Measurements from ENCODE around the gene CDK16.

CDK16 gene

DNA sequence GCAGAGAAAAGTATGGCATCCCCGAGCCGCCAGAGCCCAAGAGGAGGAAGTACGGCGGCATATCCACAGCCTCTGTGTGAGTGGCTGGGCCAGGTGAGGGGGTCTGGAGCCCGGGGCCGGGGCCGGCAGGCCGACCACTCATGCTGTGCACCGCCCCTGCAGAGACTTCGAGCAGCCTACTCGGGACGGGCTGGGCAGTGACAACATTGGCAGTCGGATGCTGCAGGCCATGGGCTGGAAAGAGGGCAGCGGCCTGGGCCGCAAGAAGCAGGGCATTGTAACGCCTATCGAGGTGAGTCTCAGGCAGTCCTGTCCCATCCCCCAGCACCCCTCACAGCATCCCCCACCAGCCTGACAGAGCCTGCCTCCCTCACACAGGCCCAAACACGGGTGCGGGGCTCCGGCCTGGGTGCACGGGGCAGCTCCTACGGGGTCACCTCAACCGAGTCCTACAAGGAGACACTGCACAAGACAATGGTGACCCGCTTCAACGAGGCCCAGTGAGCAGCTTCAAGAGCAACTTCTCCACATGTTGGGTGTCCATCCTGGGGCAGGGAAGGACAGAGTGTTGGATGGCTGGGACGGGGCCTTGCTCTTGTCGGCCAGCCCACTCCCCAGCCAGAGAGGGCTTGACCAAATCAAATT, 32.3 kb upstream of the CDK16 start:
- DNase-seq (ENCODE audit: low spot score) = no peak

DNA sequence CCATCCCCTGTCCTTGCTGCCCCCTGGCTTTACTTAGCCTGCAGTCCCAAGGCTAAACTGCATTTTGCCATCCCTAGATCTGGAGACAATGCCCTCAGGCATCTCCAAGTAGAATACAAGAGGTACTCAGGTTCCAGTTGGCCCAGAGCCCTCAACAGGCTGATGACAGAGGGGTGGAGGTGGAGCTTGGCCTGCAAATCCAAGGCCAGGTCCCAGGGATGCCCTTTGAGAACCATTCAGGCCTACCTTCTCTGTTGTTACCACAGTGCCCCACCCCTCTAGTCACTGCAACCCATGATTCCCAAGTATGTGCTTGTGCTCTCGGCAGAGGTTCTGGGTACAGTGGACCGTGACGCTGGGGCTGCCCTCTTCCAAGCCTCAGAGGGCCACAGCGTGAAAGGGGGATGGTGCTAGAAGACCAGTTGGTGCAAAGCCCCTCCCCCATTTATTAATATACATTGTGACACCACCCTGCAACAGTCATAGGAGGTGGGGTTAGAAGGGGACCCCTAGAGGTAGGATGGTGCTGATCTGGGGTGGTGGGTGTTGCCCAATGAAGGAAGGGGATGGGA, 31.3 kb upstream of the CDK16 start:
- peak; percentile 50 for DNase-seq (ENCODE audit: low spot score)

DNA sequence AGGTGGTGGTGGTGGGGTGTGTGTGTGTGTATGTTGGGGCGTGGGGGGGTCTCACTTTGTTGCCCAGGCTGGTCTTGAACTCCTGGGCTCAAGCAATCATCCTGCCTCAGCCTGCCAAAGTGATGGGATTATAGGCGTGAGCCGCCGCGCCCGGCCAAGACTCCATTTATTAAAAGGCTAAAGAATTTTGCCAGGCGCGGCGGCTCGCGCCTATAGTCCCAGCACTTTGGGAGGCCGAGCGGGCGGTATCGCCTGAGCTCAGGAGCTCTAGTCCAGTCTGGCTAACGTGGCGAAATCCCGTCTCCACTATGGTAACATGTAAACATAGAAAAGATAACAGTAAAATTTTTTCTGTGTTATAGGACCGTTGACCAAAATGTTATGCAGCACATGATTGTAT, 28.6 kb upstream of the CDK16 start:
- DNase-seq (ENCODE audit: low spot score) = no peak

DNA sequence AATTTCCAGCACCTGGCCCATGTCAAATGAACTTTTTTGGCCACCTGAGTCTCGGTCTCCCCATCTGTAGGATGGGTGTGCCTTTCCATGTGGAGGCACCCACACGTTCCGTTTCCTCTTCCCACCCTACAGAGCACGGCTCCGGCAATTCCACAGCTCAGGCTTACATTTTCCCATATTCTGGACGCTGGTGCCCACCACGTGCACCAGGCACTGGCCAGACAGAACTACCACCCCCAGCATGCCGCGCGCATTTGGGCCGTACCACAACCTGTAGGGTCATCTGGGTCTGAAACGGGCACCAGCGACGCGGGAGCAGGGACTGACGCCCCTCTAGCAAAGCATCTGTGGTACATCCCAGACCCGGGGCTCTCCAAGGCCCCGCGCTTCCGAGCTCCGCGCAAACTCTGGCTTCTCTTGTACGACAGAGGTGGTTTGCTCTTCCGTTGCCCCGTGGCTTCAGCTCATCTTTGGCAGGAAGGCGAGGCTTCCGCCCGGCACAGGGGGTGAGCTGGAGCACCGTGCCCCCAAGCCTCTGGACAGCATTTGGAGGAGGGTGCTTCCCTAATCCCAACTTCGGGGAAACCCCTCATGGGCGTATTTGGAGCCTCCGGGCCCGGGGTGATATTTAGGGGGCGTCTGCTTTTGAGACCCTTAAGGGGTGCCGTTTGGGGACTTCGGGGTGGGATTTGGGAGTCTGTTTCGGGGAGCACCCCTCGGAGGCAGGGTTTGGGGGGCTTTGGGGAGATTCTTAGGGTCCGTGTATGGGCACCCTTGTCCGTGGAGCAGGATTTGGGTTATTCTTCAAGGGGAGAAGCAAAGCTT, 27.8 kb upstream of the CDK16 start:
- peak; percentile 90 for DNase-seq (ENCODE audit: low spot score)

DNA sequence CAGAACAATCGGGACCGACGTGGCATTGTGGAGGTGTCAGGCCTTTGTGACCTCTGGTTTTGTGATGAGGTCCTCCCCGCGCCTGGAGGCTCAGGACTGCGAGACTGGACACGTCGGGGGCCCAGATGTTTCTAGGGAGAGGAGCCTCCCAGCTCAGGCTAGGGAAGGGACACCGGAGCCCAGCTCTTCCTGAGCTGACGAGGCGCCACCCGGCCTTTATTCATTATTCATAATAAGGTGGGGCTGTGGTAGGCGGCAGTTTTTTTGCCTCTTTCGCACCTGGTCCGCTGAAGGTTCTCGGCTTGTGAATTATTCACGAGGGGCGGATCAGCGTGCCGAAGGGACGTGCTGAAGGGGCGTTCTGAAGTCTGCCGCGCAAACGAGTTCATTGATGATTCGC, 27.1 kb upstream of the CDK16 start:
- peak; percentile 59 for DNase-seq (ENCODE audit: low spot score)

DNA sequence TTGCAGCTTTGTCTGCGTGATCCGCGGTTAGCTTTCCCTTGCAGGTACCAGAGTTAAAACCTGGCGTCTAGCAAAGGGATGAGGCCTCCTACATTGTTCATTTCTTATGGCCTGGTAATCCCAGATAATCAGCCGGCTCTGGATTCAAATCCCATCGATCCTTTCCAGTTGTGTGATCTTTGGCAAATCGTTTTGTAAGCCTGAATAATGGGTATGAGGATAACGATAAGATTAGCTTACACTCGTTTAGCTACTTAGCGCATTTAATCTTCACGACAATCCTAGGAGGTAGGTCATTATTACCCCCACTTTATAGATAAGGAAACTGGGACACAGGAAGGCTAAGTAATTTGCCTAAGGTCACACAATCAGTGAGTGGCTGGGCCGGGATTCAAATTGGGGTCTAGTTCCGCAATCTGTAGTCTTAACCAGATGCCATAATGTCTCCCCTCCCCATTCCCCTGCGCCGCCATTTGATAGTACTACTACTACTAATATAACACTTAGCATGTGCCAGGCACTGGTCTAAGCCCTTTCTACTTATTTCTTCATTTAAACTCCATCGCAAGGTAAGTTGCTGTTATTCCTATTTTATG, 26.6 kb upstream of the CDK16 start:
- DNase-seq (ENCODE audit: low spot score) = no peak

DNA sequence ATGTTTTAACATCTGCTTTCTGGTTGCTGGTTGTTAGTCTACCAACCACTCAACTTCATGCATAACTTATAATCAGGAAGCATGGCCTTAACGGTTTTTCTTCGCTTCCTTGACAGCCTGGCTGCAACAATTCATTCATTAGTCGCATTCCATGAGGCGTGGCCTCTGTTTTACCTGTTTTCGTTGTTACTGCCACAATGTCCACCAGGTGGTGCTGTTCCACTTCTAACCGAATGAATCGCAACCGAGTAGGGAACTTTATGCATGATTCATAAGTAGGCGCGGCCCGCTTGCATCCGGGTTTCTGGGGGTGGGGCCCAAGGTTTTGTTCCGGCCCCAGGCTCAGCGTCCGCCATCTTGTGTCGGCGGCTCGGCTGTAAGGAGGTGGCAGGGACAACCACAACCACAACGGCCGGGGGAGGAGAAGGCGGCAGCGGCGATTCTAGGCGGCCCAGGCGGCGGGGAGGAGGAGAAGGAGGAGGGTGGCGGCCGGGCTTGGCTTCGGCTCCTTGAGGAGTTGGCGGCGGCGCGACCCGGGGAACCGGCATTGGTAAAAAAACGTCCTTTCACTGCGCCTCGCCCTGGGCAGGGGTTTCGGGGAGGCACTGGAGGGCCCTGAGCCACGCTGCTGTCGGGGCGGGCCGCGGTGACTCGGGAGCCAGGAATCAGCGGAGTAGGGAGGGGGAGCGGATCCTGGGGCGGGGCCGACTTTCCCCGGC, 24.8 kb upstream of the CDK16 start, which contains the start of gene UBA1:
Gene UBA1 (plus strand): TSS at position 355 of the 719 bp plus-strand sequence. CDS start 4,974 bp downstream, outside the sequence.
- peak; percentile 98 for DNase-seq (ENCODE audit: low spot score)

DNA sequence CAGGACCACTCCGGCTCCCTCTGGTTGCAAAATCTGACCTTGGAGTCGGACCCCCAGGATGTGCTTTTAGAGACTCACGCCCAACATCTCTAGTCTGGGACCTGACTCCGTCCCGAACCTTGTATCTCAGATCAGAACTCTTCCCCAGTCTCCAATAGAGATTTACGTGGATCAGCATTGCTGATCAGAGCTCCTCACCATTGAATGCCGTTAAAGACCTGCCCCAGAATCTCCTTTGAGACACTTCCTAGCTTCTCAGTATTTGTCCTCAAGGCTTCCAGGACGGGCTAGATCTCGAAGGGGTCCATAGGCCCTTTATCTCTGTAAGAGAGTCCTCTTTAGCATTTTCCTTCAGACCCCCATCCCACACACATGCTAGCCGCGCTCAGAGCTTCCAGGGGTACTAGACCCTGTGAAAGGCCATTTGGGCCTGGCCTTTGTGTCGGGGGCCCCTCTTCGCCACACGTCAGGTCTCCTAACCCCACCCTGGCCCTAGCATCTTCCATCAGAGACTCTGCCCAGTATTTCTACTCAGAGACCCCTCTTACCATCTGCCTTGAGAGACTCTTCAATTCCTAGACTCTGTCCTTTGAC, 24.2 kb upstream of the CDK16 start:
- DNase-seq (ENCODE audit: low spot score) = no peak

DNA sequence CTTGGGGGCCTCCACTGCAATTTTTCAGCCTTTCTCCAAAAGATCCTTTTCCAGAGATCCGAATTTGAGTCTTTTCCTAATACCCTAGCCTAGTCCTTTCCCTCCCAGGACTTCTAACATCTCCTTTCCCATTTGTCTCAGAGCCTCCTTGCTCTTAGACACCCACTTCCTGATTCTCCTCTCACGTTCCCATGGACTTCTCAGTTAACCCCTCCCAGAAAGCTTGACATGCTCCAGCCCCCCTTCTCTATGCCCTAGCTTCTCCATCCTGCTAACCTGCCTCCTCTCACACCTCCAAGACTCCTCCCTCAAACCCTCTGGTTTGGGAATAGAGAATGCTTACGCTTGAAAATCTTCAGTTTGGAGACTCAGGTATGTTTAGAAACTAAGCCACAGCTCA, 22.4 kb upstream of the CDK16 start:
- no peak for DNase-seq (ENCODE audit: low spot score)

DNA sequence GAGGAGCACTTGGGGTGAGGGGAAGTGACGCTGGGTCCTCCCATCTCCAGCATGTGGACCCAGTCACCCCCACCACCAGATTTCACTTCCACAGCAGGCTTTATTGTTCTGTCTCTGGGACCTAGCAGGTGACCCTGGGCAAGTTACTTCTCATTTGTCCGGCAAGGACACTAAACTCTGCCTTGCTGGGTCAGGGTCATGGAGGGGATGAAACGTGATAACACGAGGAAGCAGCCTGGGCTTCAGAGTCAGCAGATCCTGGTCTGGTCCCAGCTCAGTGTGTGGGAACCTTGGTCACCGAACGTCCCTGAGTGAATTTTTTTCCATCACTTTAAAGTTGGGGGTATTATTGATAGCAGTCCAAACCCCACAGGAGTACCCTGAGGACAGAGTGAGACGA, 21.0 kb upstream of the CDK16 start:
- no peak for DNase-seq (ENCODE audit: low spot score)

DNA sequence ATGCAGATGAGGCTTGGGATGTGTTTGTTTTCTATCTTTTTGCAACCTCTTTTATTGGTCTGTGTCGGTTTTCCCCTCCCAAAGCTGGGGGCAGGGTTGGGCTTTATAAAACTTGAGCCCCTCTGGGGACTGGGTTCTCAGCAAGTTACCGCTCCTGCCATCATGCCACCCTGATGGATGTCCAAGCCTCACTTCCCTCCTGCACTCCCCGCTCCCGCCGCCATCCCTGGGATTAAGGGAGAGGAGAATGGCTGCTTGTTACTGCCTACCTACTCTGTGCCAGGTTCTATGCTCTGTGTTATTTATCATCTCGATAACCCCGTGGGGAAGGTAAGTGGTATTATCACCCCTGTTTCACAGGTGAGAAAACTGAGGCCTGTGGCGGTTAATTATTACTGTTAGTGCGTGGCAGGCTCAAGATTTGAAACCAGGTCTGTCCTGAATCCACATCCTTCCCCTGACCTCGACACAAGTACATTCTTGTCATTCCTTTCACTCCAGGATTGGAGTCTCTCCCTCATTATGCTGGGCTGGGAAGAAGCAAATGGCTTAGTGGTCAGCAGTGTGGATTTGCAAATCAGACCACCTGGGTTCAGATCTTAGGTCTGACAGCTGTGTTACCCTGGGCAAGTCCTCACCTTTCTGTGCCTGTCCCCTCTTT, 20.3 kb upstream of the CDK16 start:
- peak; percentile 63 for DNase-seq (ENCODE audit: low spot score)

DNA sequence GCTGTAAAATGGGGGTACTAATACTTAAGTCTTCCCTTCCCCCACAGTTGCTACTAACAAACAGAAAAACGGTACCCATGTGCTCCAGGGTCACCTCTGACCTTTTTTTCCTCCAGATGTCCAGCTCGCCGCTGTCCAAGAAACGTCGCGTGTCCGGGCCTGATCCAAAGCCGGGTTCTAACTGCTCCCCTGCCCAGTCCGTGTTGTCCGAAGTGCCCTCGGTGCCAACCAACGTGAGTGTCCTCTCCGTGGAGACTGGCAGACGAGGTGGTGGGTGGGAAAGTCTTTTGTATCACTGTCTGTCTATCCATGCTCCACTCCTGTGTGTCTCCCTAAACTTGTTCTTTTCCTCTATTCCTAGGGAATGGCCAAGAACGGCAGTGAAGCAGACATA, 19.8 kb upstream of the CDK16 start:
- DNase-seq (ENCODE audit: low spot score) = no peak

DNA sequence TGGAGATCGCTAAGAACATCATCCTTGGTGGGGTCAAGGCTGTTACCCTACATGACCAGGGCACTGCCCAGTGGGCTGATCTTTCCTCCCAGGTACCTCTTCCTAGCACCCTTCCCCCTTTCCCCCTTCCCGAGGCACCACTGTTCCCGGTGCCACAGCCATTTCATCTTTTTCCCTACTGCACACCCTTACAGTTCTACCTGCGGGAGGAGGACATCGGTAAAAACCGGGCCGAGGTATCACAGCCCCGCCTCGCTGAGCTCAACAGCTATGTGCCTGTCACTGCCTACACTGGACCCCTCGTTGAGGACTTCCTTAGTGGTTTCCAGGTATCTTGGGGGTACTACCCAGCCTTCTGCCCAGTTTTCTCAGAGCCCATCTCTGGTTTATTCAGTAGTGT, 19.2 kb upstream of the CDK16 start:
- no peak for DNase-seq (ENCODE audit: low spot score)

DNA sequence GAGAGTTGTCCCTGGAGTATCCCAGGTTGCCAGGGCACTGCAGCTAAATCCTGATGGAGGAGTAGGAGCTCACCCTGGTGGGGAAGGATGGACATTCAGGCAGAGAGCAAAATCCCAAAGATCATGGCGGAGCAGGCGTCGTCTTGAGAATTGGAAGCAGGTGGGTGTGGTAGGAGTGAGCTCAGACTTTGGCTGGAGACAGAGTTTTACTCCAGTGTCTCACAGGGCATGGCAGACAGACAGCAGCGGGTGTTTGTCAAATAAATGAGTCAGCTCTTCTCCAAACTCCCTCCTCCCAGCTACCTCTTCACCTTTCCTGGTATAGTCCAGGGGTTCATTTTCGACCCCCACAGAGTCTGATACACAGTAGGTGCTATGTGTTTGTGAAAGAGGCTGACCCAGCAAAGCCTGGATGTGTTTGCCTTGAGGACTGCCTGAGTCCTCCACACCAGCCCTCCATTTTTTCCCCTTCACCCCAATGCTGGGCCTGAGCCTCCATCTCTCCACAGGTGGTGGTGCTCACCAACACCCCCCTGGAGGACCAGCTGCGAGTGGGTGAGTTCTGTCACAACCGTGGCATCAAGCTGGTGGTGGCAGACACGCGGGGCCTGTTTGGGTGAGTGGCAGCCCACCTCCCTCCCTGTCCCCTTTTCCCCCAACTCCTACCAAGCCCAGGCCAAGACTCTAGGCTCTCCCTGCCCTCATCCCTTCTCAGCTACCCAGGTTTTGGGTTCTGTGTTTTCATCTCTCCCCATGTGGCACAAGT, 17.9 kb upstream of the CDK16 start:
- peak; percentile 68 for DNase-seq (ENCODE audit: low spot score)

DNA sequence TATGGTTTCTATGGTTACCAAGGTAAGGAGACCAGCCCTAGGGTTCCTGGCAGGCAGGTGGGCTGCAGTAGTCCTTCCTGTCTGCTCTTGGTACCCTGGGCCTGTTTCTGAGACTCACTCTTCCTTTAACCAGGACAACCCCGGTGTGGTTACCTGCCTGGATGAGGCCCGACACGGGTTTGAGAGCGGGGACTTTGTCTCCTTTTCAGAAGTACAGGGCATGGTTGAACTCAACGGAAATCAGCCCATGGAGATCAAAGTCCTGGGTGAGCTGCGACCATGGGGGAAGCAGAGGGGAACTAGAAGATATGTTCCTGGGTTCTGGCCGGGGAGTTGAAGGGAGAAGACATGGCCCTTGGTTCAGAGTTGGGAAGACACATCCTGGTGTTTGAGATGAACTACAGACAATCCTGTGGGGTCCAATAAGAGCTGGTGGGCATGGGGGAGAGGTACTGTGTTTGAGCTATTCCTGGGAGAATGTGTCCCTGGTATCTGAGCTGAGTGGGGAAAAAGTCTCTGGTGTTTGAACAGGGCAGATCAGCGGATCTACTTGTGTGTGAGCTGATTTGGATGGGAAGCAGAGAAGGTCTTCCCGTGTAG, 17.0 kb upstream of the CDK16 start:
- DNase-seq (ENCODE audit: low spot score) = no peak

DNA sequence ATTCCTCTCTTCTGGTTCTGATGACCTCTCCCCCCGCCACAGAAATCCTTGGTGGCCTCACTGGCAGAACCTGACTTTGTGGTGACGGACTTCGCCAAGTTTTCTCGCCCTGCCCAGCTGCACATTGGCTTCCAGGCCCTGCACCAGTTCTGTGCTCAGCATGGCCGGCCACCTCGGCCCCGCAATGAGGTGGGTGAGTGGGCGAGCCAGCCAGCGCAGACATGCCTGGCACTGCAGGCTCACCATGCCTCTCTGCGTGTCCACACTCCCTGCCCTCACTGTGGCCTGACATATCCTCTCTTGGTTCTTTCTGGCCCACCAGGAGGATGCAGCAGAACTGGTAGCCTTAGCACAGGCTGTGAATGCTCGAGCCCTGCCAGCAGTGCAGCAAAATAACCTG, 16.2 kb upstream of the CDK16 start:
- no peak for DNase-seq (ENCODE audit: low spot score)

DNA sequence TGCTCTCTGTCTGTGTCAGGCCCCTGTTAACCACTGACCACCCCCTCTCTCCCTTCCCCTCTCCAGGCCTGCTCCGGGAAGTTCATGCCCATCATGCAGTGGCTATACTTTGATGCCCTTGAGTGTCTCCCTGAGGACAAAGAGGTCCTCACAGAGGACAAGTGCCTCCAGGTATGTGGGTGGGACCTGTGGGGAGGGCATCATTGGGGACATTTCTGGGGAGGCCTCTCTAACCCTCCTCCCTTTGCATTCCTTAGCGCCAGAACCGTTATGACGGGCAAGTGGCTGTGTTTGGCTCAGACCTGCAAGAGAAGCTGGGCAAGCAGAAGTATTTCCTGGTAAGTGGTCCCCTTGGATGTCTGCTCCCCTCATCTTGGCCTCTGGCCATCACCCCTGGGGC, 15.6 kb upstream of the CDK16 start:
- DNase-seq (ENCODE audit: low spot score) = no peak

DNA sequence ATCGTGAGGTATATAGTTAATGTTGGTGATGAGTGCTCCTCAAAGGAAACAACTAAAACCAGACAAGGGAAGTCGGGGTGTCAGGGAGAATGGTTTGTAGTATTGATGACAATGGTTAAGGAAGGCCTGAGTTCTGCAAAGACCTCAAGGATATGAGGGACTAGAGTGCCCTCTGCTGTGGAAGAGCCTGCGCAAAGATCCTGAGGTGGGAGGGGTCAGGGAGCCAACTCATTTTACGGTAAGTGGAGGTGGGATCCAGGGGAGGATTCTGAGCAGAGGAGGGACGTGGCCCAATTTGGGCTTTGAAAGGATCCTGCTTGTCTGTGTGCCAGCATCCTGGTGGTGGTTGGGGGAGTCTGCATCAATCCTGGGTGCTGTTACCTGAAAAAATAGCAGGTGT, 13.5 kb upstream of the CDK16 start:
- no peak for DNase-seq (ENCODE audit: low spot score)

DNA sequence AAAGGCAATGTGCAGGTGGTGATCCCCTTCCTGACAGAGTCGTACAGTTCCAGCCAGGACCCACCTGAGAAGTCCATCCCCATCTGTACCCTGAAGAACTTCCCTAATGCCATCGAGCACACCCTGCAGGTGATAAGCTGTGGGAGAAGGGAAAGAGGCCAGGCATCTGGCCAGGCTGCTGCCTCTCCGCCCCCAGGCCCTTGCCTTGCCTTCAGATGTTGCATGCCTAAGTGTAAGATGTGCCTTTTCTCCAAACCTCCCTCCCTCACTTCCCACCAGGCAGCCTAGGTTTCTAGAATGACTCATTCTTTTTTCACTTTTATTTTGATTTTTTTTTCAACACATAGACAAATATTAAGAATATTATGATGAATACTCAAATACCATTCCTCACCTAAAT, 12.2 kb upstream of the CDK16 start:
- no peak for DNase-seq (ENCODE audit: low spot score)

DNA sequence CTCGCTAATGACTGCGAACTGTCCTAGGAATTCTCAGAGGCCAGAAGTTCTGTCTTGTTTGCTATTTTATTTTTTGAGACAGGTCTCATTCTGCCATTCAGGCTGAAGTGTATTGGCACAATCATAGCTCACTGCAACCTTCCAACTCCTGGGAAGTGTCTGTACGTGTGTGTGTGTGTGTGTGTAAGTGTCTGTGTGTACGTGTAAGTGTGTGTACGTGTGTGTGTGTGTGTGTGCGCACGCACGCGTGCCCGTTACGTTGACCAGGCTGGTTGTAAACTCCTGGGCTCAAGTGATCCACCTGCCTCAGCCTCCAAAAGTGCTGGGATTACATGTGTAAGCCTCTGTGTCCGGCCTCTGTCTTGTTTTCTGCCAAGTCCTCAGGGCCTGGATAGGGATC, 10.4 kb upstream of the CDK16 start:
- no peak for DNase-seq (ENCODE audit: low spot score)

Measured in kidney tubule cell (primary cell).